Gastroesophageal sphincter (tissue), 4 donors: ENCODE results near the gene SPCS1. TPM values are rescaled to one million over a fixed set of nuclear protein-coding genes. Genes with fewer than 3 reads are reported as not detected.

Source experiments
- ATAC-seq: fragments of 150-250 bp; one replicate; pipeline ENCODE4 v1.9.1; 2016; ENCODE audit warnings: mild to moderate bottlenecking, moderate library complexity
- H3K27ac ChIP-seq, 4 donors: fragments of 200-600 bp; sonication (generic) in 3 of 4; 1 replicate in 3 of 4; 2 replicates in 1 of 4; pipeline ENCODE4 v1.5.1; 2016 to 2019
- H3K27me3 ChIP-seq: fragments of 200-600 bp; sonication (generic); one replicate; pipeline ENCODE4 v1.5.1; 2019
- H3K36me3 ChIP-seq, 2 donors: fragments of 200-600 bp; sonication (generic); one replicate each; pipeline ENCODE4 v1.5.1; 2019; ENCODE audit warnings: control low read depth in 1 of 2
- H3K4me1 ChIP-seq, 3 donors: fragments of 200-600 bp; sonication (generic); 1 replicate in 2 of 3; 2 replicates in 1 of 3; pipeline ENCODE4 v1.5.1; 2016 to 2019; ENCODE audit warnings: control low read depth in 2 of 3
- H3K4me3 ChIP-seq, 2 donors: fragments of 200-600 bp; sonication (generic); one replicate each; pipeline ENCODE4 v1.5.1; 2019; ENCODE audit warnings: mild to moderate bottlenecking in 1 of 2, moderate library complexity in 1 of 2
- H3K9me3 ChIP-seq, 3 donors: fragments of 200-600 bp; sonication (generic); one replicate each; pipeline ENCODE4 v1.5.1; 2017 to 2019; ENCODE audit warnings: control low read depth in 2 of 3
- CTCF ChIP-seq, 4 experiments: fragments of 200-600 bp in 2 of 4; fragments of 450-650 bp in 2 of 4; sonication (generic) in 1 of 4; IDR thresholded peaks; one replicate each; pipeline ENCODE4 v1.5.1; 2017 to 2019; ENCODE audit warnings: antibody characterized with exemption in 4 of 4, mild to moderate bottlenecking in 2 of 4, moderate library complexity in 2 of 4
- EP300 ChIP-seq: sonication (generic); formaldehyde crosslinking; IDR thresholded peaks from one replicate; pipeline ENCODE4 v1.6.1; 2017; ENCODE audit warnings: antibody characterized with exemption, mild to moderate bottlenecking
- POLR2A ChIP-seq, 2 donors: fragments of 450-650 bp; IDR thresholded peaks; one replicate each; pipeline ENCODE4 v1.6.1; 2017; ENCODE audit warnings: antibody characterized with exemption in 2 of 2, mild to moderate bottlenecking in 2 of 2, moderate library complexity in 1 of 2
- POLR2AphosphoS5 ChIP-seq: sonication (generic); formaldehyde crosslinking; IDR thresholded peaks from one replicate; pipeline ENCODE4 v1.6.1; 2017; ENCODE audit warnings: antibody characterized with exemption
- WGBS, 2 donors: methylation state at CpG; one replicate each; pipeline ENCODE4 v1.1.5; 2018; ENCODE audit warnings: low coverage in 1 of 2; 5-methylcytosine and 5-hydroxymethylcytosine counted together
- total RNA-seq, 4 donors: library from RNA; depleted of rRNA; stranded (reverse); fragments of >200 nt; gene quantifications; one replicate each; pipeline ENCODE4 v1.1.0, GENCODE V29; 2016

Gene SPCS1
- total RNA-seq, 4 donors from 2014 or later = 66.5 to 159 (median 88.2) TPM

- no peak for TF ChIP-seq POLR2AphosphoS5
- no peak for TF ChIP-seq CTCF (IDR thresholded peaks at IDR 0.05)
- ATAC-seq = no peak
- no peak overlapping the region for H3K27ac ChIP-seq
- no peak overlapping the region for H3K4me3 ChIP-seq
- H3K9me3 ChIP-seq = no peaks in the 10 kb centered on the region
- peaks cover 0 to 16% (median 2%) of the 10 kb centered on the region in 3 donors for H3K4me1 ChIP-seq
- peaks cover 0 to 52% of the 10 kb centered on the region in 2 donors for H3K36me3 ChIP-seq
- 91 to 97% methylated on average over 5 to 11 of the region's 17 CpGs for WGBS, 2 donors
- H3K27me3 ChIP-seq = no peaks in the 10 kb centered on the region
Measured at GRCh38 chr3:52712291-52713212, 6.6 kb downstream of the SPCS1 start.

GRCh38 chr3:52714335-52715302, 8.7 kb downstream of the SPCS1 start:
- Histone ChIP-seq H3K27ac (no peak overlapping the region), H3K4me3 (no peak overlapping the region), H3K9me3 (no peaks in the 10 kb centered on the region), H3K4me1 (peaks cover 0 to 8% (median 0%) of the 10 kb centered on the region in 3 donors), H3K36me3 (peaks cover 0 to 44% of the 10 kb centered on the region in 2 donors), H3K27me3 (no peaks in the 10 kb centered on the region)
- no peak for ATAC-seq
- TF ChIP-seq CTCF (IDR thresholded peaks at IDR 0.05) (no peak), POLR2AphosphoS5 (no peak), EP300 (no peak), POLR2A (IDR thresholded peaks at IDR 0.05) (no peak)
- WGBS, 2 donors = 45 to 58% methylated on average over 4 to 6 of the region's 39 CpGs

GRCh38 chr3:52715714-52716305, 9.9 kb downstream of the SPCS1 start:
- Histone ChIP-seq H3K36me3 (peaks cover 0 to 39% of the 10 kb centered on the region in 2 donors), H3K27ac (no peak overlapping the region), H3K4me3 (no peak overlapping the region), H3K27me3 (no peaks in the 10 kb centered on the region), H3K4me1 (peaks cover 0 to 8% (median 0%) of the 10 kb centered on the region in 3 donors), H3K9me3 (no peaks in the 10 kb centered on the region)
- 71 to 81% methylated on average over 1 to 6 of the region's 11 CpGs for WGBS, 2 donors
- no peak for TF ChIP-seq CTCF (IDR thresholded peaks at IDR 0.05)
- TF ChIP-seq POLR2AphosphoS5 = no peak
- no peak for TF ChIP-seq POLR2A (IDR thresholded peaks at IDR 0.05)
- TF ChIP-seq EP300 = no peak
- no peak for ATAC-seq

GRCh38 chr3:52719618-52720017, 13.7 kb downstream of the SPCS1 start:
- Histone ChIP-seq H3K36me3 (peaks cover 0 to 38% of the 10 kb centered on the region in 2 donors), H3K9me3 (no peaks in the 10 kb centered on the region), H3K4me1 (peaks cover 0 to 4% (median 0%) of the 10 kb centered on the region in 3 donors), H3K27me3 (no peaks in the 10 kb centered on the region), H3K4me3 (no peak overlapping the region), H3K27ac (no peak overlapping the region)
- no peak for ATAC-seq
- TF ChIP-seq POLR2AphosphoS5 (no peak), POLR2A (IDR thresholded peaks at IDR 0.05) (no peak), EP300 (no peak), CTCF (IDR thresholded peaks at IDR 0.05) (no peak)
